ENCODE measurements around the gene PAX5. TPM values are rescaled to one million over a fixed set of nuclear protein-coding genes. Genes with fewer than 3 reads are reported as not detected.

The PAX5 gene
- polyA plus RNA-seq, 3 donors = 0.03 to 0.15 TPM; not detected in 1

DNA sequence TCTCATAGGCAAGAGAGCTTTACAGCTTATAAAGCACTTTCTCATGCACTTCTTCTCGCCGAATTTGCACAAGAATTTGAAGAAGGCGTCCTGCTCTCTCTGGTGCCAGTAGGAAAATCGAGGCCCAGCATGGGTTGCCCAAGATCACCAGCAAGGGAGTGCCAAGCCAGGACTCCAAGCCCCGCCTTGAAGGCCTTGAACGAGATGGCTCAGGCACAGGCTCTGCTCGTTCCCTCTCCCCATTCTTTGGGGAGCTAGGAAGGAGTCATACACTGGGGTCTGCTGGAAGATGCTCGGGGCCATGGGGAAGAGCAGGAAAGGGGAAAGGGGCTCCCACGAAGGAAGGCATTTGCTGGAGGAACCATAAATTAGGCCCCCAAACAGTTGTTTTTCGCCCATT is 46.7 kb downstream of the PAX5 start:
- no peak overlapping the region for H3K27ac ChIP-seq (ENCODE audit: low read depth in 1 of 2, low read length in 2 of 2)
- Mint-ChIP-seq H3K27ac (no peak overlapping the region), H3K4me1 (peaks cover 5% of the 10 kb centered on the region), H3K36me3 (peaks cover 0 to 3% of the 10 kb centered on the region in 2 donors), H3K4me3 (peak overlapping the region in 1 of 2 donors; percentile 72), H3K9me3 (peaks cover 15 to 40% (median 25%) of the 10 kb centered on the region in 7 donors), H3K27me3 (ENCODE audit: low read depth in 3 of 3) (peaks cover 65 to 85% (median 69%) of the 10 kb centered on the region in 3 donors)
- peaks cover 53 to 76% of the 10 kb centered on the region in 2 donors for H3K27me3 ChIP-seq (ENCODE audit: control insufficient read depth in 2 of 2, insufficient read depth in 2 of 2, low read length in 2 of 2)
- WGBS (ENCODE audit: insufficient coverage) = 33% methylated on average over 10 of the region's 10 CpGs
- no peaks in the 10 kb centered on the region for H3K4me1 ChIP-seq (ENCODE audit: control insufficient read depth in 1 of 2, insufficient read depth in 2 of 2, low read length in 2 of 2)
- no peak overlapping the region for H2AFZ ChIP-seq (ENCODE audit: insufficient read depth, low read depth, low read length, poor library complexity, severe bottlenecking)
- no peak overlapping the region for H3K9ac ChIP-seq (ENCODE audit: insufficient read depth, low read length, poor library complexity, severe bottlenecking)
- no peaks in the 10 kb centered on the region for H3K79me2 ChIP-seq (ENCODE audit: insufficient read depth, low read length)
- no peaks in the 10 kb centered on the region for H3K36me3 ChIP-seq (replicated peaks in 1 of 2; ENCODE audit: control insufficient read depth in 1 of 2, insufficient read depth in 2 of 2, low read length in 2 of 2)
- H4K20me1 ChIP-seq (ENCODE audit: insufficient read depth, low read length) = no peaks in the 10 kb centered on the region
- H3K4me2 ChIP-seq (replicated peaks; ENCODE audit: extremely low read depth, low read length, poor library complexity, severe bottlenecking) = no peak overlapping the region
- TF ChIP-seq, protein P1, sequence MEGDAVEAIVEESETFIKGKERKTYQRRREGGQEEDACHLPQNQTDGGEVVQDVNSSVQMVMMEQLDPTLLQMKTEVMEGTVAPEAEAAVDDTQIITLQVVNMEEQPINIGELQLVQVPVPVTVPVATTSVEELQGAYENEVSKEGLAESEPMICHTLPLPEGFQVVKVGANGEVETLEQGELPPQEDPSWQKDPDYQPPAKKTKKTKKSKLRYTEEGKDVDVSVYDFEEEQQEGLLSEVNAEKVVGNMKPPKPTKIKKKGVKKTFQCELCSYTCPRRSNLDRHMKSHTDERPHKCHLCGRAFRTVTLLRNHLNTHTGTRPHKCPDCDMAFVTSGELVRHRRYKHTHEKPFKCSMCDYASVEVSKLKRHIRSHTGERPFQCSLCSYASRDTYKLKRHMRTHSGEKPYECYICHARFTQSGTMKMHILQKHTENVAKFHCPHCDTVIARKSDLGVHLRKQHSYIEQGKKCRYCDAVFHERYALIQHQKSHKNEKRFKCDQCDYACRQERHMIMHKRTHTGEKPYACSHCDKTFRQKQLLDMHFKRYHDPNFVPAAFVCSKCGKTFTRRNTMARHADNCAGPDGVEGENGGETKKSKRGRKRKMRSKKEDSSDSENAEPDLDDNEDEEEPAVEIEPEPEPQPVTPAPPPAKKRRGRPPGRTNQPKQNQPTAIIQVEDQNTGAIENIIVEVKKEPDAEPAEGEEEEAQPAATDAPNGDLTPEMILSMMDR (IDR thresholded peaks at IDR 0.05) = no peak
- no peak overlapping the region for H3K4me3 ChIP-seq (replicated peaks in 1 of 3; ENCODE audit: low read depth in 2 of 3, low read length in 3 of 3)
- DNase-seq = no peak
- intact Hi-C loops (cut with micrococcal nuclease) = no loop called here
- H3K9me3 ChIP-seq (replicated peaks in 1 of 2; ENCODE audit: control insufficient read depth in 1 of 2, insufficient read depth in 1 of 2, low read length in 2 of 2) = peaks cover 18 to 56% of the 10 kb centered on the region in 2 donors

DNA sequence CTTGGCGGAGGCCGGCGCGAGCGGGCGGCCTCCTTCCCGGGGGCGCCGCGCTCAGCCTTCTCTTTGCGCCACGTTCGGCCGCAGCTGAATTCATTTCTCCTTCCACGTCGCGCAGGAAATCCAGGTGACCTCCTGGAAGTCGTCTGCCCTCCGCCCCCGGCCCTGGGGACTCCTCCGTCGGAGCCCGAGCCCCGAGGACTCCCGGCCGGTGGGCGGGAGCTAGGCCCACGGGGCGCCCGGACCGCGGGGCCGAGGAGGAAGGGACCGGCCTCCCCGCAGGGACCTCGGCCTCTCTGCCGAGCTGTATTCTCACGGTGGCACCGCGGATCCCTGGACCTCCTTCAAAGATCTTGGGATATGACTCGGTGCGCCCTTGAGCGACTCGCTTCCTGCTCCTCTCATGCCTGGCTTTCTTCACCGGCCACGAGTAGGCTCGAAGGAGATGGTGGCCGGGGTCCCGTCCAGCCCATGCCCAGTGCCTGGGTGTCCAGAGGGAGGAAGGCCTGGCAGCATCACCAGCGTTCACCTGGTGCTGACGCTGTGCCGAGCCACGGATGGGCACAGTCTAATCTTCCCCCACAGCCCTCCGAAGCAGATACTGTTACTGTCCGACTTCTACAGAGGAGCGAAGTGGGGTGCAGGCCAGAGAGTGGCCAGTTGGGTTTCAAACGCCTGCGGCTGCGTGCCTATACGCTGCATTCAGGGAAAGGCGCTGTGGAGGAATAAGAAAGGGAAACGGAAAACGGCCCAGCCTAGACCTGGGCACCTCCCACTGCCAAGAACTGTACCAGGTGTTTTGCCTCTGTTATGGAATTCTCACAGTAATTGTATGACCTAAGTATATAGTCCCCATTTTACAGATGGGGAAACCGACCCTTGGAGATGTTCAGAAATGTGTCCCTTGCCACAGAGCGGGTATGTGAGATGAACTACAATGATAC is 47.3 kb downstream of the PAX5 start:
- Mint-ChIP-seq H3K27ac (no peak overlapping the region), H3K27me3 (ENCODE audit: low read depth in 3 of 3) (peaks cover 61 to 80% (median 67%) of the 10 kb centered on the region in 3 donors), H3K36me3 (peaks cover 0 to 2% of the 10 kb centered on the region in 2 donors), H3K4me3 (peak overlapping the region in 1 of 2 donors; percentile 72), H3K9me3 (peaks cover 14 to 38% (median 23%) of the 10 kb centered on the region in 7 donors), H3K4me1 (peaks cover 5% of the 10 kb centered on the region)
- TF ChIP-seq, protein P1 (IDR thresholded peaks at IDR 0.05) = no peak
- H4K20me1 ChIP-seq (ENCODE audit: insufficient read depth, low read length) = no peaks in the 10 kb centered on the region
- 4% methylated on average over 54 of the region's 65 CpGs for WGBS (ENCODE audit: insufficient coverage)
- H3K9me3 ChIP-seq (replicated peaks in 1 of 2; ENCODE audit: control insufficient read depth in 1 of 2, insufficient read depth in 1 of 2, low read length in 2 of 2) = peaks cover 18 to 55% of the 10 kb centered on the region in 2 donors
- H3K4me3 ChIP-seq (replicated peaks in 1 of 3; ENCODE audit: low read depth in 2 of 3, low read length in 3 of 3) = no peak overlapping the region
- DNase-seq = no peak
- no peak overlapping the region for H2AFZ ChIP-seq (ENCODE audit: insufficient read depth, low read depth, low read length, poor library complexity, severe bottlenecking)
- no peak overlapping the region for H3K27ac ChIP-seq (ENCODE audit: low read depth in 1 of 2, low read length in 2 of 2)
- H3K4me2 ChIP-seq (replicated peaks; ENCODE audit: extremely low read depth, low read length, poor library complexity, severe bottlenecking) = no peak overlapping the region
- no peak overlapping the region for H3K9ac ChIP-seq (ENCODE audit: insufficient read depth, low read length, poor library complexity, severe bottlenecking)
- H3K36me3 ChIP-seq (replicated peaks in 1 of 2; ENCODE audit: control insufficient read depth in 1 of 2, insufficient read depth in 2 of 2, low read length in 2 of 2) = no peaks in the 10 kb centered on the region
- peaks cover 53 to 78% of the 10 kb centered on the region in 2 donors for H3K27me3 ChIP-seq (ENCODE audit: control insufficient read depth in 2 of 2, insufficient read depth in 2 of 2, low read length in 2 of 2)
- intact Hi-C loops (cut with micrococcal nuclease) = no loop called here
- H3K79me2 ChIP-seq (ENCODE audit: insufficient read depth, low read length) = no peaks in the 10 kb centered on the region
- no peaks in the 10 kb centered on the region for H3K4me1 ChIP-seq (ENCODE audit: control insufficient read depth in 1 of 2, insufficient read depth in 2 of 2, low read length in 2 of 2)
